ENCODE data around the gene PIGR. TPM values are rescaled to one million over a fixed set of nuclear protein-coding genes. Genes with fewer than 3 reads are reported as not detected.

Gene PIGR
- total RNA-seq, 1 donor from 2014 or later, result not detected

DNA sequence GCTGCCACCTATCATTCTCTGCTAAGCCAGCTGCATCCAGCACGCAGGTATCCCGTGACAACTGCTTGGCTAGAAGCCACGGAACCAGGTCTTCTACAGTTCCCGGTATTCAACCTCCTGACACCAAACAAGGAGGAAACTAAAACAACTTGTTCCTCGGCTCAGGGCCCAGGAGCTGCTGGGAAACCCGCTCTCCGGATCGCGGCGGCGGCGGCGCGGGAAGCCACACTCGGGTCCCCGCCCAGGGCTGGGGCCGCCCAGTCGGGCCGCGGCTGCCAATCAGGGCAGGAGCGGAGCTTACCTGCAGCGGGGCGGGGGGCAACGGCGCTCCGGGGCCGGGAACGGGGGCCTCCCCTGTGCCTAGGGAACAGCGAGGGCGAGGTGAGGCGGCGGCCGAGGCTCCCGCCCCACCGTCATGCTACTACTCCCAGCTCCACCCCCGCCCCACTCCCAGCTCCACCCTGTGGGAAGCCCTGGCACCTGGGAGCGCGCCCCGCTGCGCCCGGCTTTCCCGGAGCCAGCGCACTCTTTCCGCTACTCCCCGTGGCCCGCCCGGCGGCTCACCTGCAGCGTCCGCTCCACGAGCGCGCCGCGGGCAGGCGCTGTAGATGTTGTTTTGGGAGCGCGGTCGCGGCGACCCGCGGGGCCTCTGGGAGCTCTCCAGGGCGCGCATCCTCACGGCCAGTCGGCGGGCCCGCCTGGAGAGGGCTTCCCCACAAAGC, 36.9 kb downstream of the PIGR start:
- Mint-ChIP-seq H3K27me3 (ENCODE audit: low read depth) (peaks cover 17% of the 10 kb centered on the region), H3K9me3 (ENCODE audit: low read depth) (no peaks in the 10 kb centered on the region), H3K36me3 (ENCODE audit: low read depth) (no peaks in the 10 kb centered on the region), H3K27ac (ENCODE audit: unreplicated experiment) (no peak overlapping the region), H3K4me1 (ENCODE audit: low read depth) (peaks cover 24% of the 10 kb centered on the region), H3K4me3 (ENCODE audit: unreplicated experiment) (peak overlapping the region; percentile 39)
- no peak for DNase-seq (ENCODE audit: low spot score)
- TF ChIP-seq, protein P1, sequence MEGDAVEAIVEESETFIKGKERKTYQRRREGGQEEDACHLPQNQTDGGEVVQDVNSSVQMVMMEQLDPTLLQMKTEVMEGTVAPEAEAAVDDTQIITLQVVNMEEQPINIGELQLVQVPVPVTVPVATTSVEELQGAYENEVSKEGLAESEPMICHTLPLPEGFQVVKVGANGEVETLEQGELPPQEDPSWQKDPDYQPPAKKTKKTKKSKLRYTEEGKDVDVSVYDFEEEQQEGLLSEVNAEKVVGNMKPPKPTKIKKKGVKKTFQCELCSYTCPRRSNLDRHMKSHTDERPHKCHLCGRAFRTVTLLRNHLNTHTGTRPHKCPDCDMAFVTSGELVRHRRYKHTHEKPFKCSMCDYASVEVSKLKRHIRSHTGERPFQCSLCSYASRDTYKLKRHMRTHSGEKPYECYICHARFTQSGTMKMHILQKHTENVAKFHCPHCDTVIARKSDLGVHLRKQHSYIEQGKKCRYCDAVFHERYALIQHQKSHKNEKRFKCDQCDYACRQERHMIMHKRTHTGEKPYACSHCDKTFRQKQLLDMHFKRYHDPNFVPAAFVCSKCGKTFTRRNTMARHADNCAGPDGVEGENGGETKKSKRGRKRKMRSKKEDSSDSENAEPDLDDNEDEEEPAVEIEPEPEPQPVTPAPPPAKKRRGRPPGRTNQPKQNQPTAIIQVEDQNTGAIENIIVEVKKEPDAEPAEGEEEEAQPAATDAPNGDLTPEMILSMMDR (IDR thresholded peaks at IDR 0.05), result peak; percentile 25

DNA sequence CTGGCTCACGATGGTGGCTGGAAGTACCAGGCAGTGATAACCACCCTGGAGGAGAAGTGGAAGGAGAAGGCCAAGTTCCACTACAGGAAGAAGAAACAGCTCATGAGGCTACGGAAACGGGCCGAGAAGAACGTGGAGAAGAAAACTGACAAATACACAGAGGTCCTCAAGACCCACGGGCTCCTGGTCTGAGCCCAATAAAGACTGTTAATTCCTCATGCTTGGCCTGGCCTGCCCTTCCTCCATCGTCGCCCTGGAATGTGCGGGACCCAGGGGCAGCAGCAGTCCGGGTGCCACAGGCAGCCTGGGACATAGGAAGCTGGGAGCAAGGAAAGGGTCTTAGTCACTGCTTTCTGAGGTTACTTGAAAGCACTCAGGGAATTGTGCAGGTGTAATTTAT, 38.2 kb downstream of the PIGR start:
- Mint-ChIP-seq H3K9me3 (ENCODE audit: low read depth) (no peaks in the 10 kb centered on the region), H3K27ac (ENCODE audit: unreplicated experiment) (no peak overlapping the region), H3K4me1 (ENCODE audit: low read depth) (peaks cover 24% of the 10 kb centered on the region), H3K4me3 (ENCODE audit: unreplicated experiment) (no peak overlapping the region), H3K27me3 (ENCODE audit: low read depth) (peaks cover 7% of the 10 kb centered on the region), H3K36me3 (ENCODE audit: low read depth) (no peaks in the 10 kb centered on the region)
- TF ChIP-seq, protein P1 (IDR thresholded peaks at IDR 0.05), result no peak
- DNase-seq (ENCODE audit: low spot score), result no peak

DNA sequence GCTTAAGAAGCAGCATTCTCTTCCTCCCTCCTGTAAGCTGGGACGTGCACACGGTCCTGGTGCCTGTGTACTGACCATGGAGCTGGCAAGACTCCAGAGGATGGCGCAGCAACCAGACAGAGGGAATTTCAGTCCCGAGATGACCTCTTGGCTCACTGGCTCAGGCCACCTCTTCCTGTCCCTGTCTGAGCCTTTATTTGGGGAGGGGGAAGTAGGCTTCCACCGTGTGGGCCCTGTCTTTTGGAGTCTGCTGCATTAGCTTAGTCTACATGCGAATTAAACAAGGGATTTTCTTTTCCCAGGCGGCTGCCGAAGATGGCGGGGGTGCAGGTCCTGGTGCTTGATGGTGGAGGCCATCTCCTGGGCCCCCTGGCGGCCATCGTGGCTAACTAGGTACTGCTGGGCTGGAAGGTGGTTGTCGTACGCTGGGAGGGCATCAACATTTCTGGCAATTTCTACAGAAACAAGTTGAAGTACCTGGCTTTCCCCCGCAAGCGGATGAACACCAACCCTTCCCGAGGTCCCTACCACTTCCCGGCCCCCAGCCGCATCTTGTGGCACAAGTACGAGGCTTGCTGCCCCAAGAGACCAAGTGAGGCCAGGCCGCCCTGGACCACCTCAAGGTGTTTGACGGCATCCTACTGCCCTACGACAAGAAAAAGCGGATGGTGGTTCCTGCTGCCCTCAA, 38.8 kb downstream of the PIGR start:
- Mint-ChIP-seq H3K9me3 (ENCODE audit: low read depth) (no peaks in the 10 kb centered on the region), H3K36me3 (ENCODE audit: low read depth) (no peaks in the 10 kb centered on the region), H3K27ac (ENCODE audit: unreplicated experiment) (no peak overlapping the region), H3K4me1 (ENCODE audit: low read depth) (peaks cover 24% of the 10 kb centered on the region), H3K4me3 (ENCODE audit: unreplicated experiment) (no peak overlapping the region), H3K27me3 (ENCODE audit: low read depth) (peaks cover 2% of the 10 kb centered on the region)
- TF ChIP-seq, protein P1 (IDR thresholded peaks at IDR 0.05), result peak; percentile 37
- no peak for DNase-seq (ENCODE audit: low spot score)

DNA sequence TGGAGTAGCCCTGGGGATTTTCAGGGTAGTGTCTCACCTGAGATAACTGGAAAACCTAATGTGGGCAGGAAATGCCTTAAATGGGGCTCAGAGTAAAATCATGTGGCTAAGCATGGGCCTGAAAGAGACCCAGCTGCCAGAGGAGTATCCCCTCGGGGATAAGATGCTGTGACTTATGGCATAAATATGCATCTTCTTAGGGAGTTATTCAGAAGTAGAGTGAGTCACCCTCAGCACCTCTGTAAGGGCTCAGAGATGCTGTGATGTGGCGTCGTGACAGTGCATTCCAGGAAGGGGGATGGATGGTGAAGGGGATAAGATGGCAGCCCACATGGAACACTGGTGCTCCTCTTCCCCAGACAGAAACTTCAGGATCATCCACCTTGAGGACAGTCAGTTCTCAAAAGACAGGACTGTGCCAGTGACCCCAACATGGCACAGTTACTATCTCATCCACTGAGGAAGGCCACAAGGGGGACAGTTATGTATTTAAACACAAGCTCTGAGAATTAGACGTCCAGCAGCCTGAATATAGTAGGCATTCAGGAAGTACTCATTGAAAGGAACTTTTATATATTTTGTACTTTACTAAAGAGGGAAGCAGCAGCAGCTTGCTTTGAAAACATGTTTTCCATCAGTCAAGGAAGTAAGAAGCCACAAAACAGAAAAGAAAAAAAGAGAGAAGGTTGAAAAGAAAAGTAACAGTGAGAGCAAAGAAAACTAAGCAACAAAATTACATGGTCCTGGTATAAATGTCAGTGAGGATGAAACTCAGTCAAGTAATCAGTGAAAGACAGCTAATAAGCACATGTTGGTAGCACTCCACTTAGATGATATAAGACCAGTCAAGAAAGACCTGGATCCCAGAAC, 40.7 kb downstream of the PIGR start:
- H3K9me3 Mint-ChIP-seq (ENCODE audit: low read depth), result no peaks in the 10 kb centered on the region
- no peak for DNase-seq (ENCODE audit: low spot score)
- H3K36me3 Mint-ChIP-seq (ENCODE audit: low read depth), result no peaks in the 10 kb centered on the region
- peaks cover 2% of the 10 kb centered on the region for H3K27me3 Mint-ChIP-seq (ENCODE audit: low read depth)
- no peak overlapping the region for H3K4me3 Mint-ChIP-seq (ENCODE audit: unreplicated experiment)
- TF ChIP-seq, protein P1 (IDR thresholded peaks at IDR 0.05), result no peak
- H3K27ac Mint-ChIP-seq (ENCODE audit: unreplicated experiment), result peak overlapping the region; percentile 77
- H3K4me1 Mint-ChIP-seq (ENCODE audit: low read depth), result peaks cover 20% of the 10 kb centered on the region
